Placental pericyte (primary cell): ENCODE data around the gene ZCCHC24. TPM values are rescaled to one million over a fixed set of nuclear protein-coding genes. Genes with fewer than 3 reads are reported as not detected.

Source experiments
- total RNA-seq: library from RNA; depleted of rRNA; stranded (reverse); fragments of >200 nt; gene quantifications from 2 replicates; pipeline ENCODE4 v1.2.3, GENCODE V29; 2012

Gene ZCCHC24
- total RNA-seq: 25.2 and 40.7 TPM in 2 replicates

GRCh38 chr10:79445161-79445976 lies at the start of gene ZCCHC24:
TSS of gene ZCCHC24 (minus strand) at chr10:79445624. CDS start at chr10:79445440, 184 bp downstream.

DNA sequence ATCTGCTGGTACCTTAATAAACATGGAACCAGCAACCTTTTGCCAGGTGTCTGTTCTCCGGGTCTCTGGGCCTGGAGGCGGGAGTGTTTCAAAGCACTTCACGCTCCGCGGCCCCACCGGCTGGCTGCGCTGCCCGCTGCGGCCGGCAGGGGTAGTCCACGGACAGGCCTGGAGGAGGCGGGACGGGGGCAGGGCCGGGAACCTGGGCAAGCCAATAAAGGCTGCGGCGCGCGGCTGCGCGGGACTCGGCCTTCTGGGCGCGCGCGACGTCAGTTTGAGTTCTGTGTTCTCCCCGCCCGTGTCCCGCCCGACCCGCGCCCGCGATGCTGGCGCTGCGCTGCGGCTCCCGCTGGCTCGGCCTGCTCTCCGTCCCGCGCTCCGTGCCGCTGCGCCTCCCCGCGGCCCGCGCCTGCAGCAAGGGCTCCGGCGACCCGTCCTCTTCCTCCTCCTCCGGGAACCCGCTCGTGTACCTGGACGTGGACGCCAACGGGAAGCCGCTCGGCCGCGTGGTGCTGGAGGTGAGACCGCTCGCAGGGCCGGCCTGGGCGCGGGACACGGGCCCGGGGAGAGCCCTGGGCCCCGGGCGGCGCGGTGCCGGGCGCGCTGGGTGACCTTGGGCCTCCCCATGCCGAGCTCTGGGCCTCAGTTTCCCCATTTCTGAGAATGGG lies 98.1 kb downstream of the ZCCHC24 start, which contains the start of gene PPIF:
PPIF (plus strand) TSS at position 244 of the 668 bp plus-strand sequence; CDS start at position 324, 80 bp downstream.

Other genes starting within 250 kb of the ZCCHC24 start
- gene PPIF, start 98.2 kb downstream of the ZCCHC24 start, total RNA-seq: 41.2 and 90.8 TPM in 2 replicates
- 0.44 and 0.72 TPM in 2 replicates for gene EIF5AL1, start 66.9 kb upstream of the ZCCHC24 start, total RNA-seq
- not detected in 2 replicates for gene SFTPA2, start 114.8 kb upstream of the ZCCHC24 start, total RNA-seq
- not detected in 2 replicates for gene SFTPA1, start 165.3 kb upstream of the ZCCHC24 start, total RNA-seq